Neural crest cell (in vitro differentiated cells): ENCODE measurements around the gene RPA3. TPM values are rescaled to one million over a fixed set of nuclear protein-coding genes. Genes with fewer than 3 reads are reported as not detected.

Experiments
- total RNA-seq: library from RNA; stranded (reverse); gene quantifications from 2 replicates; pipeline ENCODE4 v1.2.1, GENCODE V29; 2021

RPA3 gene
- total RNA-seq, 1 donor from 2014 or later: 78.8 TPM

Other genes with a start within 250 kb of the RPA3 start
- gene COL28A1, start 182.7 kb downstream of the RPA3 start, total RNA-seq: 0.28 and 0.30 TPM in 2 replicates
- gene MIOS, start 151.7 kb downstream of the RPA3 start, total RNA-seq: 36.5 and 37.9 TPM in 2 replicates
- gene UMAD1, start 77.9 kb downstream of the RPA3 start, total RNA-seq: 9.3 and 9.8 TPM in 2 replicates